ENCODE data around the gene CTXND1.
"Not testable (repeated sequence)": the region's sequence is repeated elsewhere in the genome, so short reads cannot be mapped to it uniquely, and the experiment has no call there.

Gene CTXND1

DNA sequence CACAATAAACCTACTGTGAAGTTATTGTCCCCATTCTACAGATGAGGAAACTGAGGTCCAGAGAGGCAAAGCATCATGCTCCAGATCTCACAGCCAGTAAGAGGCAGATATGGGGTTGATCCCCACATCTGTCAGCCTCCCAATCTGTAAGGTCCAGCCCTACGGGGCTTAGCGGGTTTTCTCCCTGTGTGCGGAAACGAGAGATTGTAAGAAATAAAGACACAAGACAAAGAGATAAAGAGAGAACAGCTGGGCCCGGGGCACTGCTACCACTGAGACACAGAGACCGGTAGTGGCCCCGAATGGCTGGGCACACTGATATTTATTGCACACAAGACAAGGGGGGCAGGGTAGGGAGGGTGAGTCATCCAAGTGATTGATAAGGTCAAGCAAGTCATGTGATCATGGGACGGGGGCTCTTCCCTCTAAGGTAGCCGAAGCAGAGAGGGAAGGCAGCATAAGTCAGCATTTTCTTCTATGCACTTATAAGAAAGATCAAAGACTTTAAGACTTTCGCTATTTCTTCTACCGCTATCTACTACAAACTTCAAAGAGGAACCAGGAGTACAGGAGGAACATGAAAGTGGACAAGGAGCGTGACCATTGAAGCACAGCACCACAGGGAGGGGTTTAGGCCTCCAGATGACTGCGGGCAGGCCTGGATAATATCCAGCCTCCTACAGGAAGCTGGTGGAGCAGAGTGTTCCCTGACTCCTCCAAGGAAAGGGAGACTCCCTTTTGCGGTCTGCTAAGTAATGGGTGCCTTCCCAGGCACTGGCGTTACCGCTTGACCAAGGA is 96.4 kb downstream of the CTXND1 start:
- DNase-seq, result not testable (repeated sequence)

DNA sequence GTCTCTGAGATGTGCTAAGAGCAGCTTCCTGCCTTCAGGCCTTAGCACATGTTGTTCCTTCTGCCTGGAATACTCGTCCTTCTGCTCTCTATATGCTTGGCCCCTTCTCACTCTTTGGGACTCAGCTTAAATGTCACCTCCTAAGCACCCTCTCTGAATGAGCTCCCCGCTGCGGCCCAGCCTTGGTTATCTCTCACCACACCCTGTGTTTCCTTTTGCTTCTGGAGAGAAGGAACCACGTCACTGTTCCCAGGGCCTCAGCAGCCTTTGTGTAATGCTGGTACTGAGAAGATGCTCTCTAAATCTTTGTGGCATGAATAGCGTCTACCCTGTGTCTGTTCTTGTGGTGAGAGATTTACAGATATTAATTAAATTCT is 97.0 kb downstream of the CTXND1 start:
- no peak for DNase-seq

DNA sequence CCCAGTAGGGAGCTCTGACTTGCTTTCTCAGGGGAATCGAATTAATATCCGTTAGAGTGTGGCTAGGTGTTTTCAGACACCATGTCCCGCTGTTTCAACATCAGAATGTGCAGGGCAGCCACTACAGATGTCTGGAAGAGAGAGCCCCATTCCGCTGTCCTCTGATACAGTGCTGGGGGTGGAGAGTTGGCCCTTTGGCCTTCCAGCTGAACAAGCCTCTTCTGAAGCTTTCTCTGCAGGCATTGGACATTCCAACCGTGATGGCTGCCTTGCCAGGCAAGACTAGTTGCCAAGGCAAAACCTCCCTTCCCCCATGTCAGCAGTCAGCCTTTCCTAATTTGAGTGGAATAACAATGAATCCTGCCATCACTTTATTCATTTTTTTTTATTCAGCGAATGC is 97.7 kb downstream of the CTXND1 start:
- DNase-seq, result no peak

DNA sequence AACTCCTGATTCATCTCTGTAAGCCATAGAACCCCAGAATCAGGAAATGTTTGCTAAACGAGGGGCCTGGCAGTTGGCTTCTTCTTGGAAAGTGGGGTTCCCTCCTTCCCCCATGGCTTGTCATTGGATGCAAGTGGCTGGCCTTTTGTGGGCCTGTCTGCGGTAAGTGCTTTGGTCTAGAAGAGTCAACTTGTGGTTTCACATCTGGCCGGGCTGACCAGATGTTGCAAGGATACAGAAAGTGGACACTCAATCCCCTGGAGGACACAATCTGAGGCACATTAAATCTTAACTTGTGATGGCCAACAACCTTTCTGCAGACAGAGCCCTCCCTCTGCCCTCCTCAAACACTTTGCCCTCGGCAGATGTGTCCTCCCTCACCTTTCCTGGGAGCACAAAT is 98.1 kb downstream of the CTXND1 start:
- DNase-seq, result no peak

DNA sequence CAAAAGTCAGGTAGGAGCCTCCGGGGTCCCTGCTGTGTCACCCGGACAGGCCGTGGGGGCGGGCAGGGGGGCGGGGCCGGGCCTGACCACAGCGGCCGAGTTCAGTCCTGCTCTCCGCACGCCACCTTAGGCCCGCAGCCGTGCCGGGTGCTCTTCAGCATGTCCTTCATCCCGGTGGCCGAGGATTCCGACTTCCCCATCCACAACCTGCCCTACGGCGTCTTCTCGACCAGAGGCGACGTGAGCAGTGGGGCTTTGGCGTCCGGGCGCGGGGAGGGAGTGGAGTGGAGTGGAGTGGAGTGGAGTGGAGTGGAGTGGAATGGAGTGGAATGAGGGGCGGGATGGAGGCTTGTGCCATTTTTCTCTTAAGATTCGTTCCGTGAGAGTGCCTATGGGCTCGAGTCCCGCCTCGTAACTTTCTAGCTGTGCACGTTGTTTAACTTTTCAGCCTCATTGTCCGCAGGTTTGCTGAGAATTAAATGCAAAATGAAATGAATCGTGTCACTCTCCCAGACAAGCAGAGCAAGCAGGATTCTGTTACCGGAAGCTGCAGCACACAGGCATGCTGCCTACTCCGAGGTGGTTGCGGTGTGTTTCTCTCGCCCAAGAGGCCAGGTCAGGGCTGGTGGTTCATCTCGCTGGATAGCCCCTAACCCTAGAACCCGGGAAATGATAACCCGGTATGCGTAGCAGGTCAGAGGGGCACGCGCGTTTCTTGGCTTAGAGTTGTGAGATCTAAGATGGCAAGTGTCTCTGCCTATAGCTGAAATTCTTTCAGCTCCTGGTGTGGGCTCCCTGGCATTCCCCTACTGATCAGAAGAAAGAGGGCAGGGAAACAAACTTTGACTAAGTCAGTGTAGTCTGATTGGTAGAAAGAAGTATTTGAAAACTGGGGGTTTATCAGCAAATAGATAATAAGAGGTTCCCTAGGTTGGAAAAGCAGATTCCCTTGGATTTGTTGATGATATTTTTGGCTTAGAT is 98.8 kb downstream of the CTXND1 start, which contains the start of gene FAH:
FAH (plus strand) TSS at position 104 of the 981 bp plus-strand sequence; CDS start at position 160, 56 bp downstream.
- DNase-seq, result no peak

DNA sequence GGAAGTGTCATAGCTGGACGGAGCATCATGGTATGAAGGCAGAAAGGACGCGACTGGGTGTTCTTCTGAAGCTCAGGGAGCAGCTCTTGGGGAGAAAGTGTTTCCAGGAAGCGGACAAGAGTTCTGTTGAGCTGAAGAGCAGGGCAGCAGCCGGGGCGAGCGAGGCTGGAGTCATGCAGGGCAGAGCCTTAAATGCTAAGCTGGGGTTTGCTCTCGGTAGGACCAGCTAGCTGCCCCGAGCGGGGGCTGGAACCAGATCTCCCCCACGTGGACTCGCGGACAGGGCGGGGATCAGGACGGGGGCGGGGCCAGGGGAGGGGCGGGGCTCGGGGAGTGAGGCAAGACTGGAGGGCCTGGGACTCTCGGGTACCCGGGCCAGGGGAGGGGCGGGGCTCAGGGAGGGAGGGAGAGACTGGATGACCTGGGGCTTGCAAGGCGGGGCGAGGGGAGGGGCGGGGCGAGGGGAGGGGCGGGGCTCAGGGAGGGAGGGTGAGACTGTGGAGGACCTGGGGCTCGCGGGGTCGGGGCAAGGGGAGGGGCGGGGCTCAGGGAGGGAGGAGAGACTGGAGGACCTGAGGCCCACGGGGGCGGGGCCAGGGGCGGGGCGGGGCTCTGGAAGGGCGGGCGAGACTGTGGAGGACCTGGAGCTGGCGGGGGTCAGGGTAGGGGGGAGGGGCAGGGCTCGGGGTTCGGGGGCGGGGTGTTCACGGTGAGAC is 99.7 kb downstream of the CTXND1 start:
- peak; percentile 86 for DNase-seq

DNA sequence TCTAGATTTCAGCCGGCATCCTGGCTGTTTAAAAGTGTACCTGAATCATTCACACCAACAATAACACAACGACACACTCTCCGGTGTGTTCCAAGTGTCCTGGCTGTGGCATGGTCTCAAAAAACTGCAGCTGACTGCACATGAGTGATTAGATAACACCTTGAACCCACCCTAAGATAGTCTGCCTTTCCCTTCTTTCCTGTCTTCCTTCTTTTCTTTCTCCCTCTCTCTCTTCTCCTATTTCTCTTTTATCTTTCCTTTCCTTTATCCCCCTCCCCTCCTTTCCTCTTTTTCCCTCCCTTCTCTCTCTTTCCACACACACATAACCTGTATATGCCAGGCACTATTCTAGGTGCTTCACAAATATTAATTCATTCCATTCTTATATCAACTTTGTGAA is 100.4 kb downstream of the CTXND1 start:
- DNase-seq, result no peak

DNA sequence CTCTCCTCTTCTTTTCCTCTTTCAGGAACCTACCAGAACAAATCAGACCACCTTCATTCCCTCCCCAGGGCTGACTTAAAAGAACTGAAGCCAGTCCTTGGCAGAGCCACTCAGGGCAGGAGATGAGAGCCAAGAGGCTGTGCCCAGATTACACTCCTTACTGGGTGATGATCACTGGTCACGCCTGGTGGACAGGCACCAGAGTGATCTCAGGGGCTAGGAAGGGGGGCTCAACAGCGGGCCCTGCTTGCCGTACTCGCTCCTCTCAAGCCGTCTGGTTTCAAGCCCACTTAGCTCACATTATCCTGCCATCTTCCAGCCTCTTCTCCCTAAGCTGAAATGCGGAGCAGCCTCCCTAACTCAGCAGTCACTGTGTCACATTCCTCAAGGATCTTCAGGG is 100.9 kb downstream of the CTXND1 start:
- DNase-seq, result no peak
